Skeletal muscle tissue (tissue), 4 donors: ENCODE measurements around the gene CALHM3. TPM values are rescaled to one million over a fixed set of nuclear protein-coding genes. Genes with fewer than 3 reads are reported as not detected.

ENCODE experiments used
- H3K27ac ChIP-seq: one replicate; pipeline ENCODE4 v1.7.0; 2013; ENCODE audit warnings: mild to moderate bottlenecking, low read depth, low read length, inconsistent platforms
- H3K27me3 ChIP-seq, 3 donors: one replicate each; pipeline ENCODE4 v1.7.0; 2013; ENCODE audit warnings: low read length in 3 of 3; ENCODE audit not compliant: control insufficient read depth in 3 of 3, insufficient read depth in 3 of 3
- H3K36me3 ChIP-seq, 3 donors: one replicate each; pipeline ENCODE4 v1.7.0; 2013; ENCODE audit warnings: low read length in 3 of 3; ENCODE audit not compliant: control insufficient read depth in 3 of 3, insufficient read depth in 3 of 3
- H3K4me1 ChIP-seq, 3 donors: one replicate each; pipeline ENCODE4 v1.7.0; 2013; ENCODE audit warnings: low read length in 3 of 3, mild to moderate bottlenecking in 3 of 3; ENCODE audit not compliant: control insufficient read depth in 3 of 3, insufficient read depth in 3 of 3
- H3K4me3 ChIP-seq, 3 donors: one replicate each; pipeline ENCODE4 v1.7.0; 2013; ENCODE audit warnings: low read length in 3 of 3
- H3K9ac ChIP-seq, 3 donors: one replicate each; pipeline ENCODE4 v1.7.0; 2013; ENCODE audit warnings: low read length in 3 of 3, mild to moderate bottlenecking in 3 of 3, moderate library complexity in 2 of 3, low read depth in 1 of 3
- H3K9me3 ChIP-seq, 3 donors: one replicate each; pipeline ENCODE4 v1.7.0; 2013; ENCODE audit warnings: low read length in 3 of 3; ENCODE audit not compliant: control insufficient read depth in 3 of 3
- total RNA-seq: library from RNA; depleted of rRNA; stranded (reverse); fragments of >200 nt; gene quantifications from one replicate; pipeline ENCODE4 v1.2.3, GENCODE V29; 2014
- donor health status: Osteomylitis.

Gene CALHM3
- total RNA-seq, 1 donor from 2014 or later: not detected

- Histone ChIP-seq H3K9ac (no peak overlapping the region), H3K4me1 (peaks cover 0 to 3% (median under 1%) of the 10 kb centered on the region in 3 donors), H3K9me3 (no peaks in the 10 kb centered on the region), H3K36me3 (peaks cover 28 to 37% (median 36%) of the 10 kb centered on the region in 3 donors), H3K27ac (no peak overlapping the region), H3K27me3 (no peaks in the 10 kb centered on the region), H3K4me3 (no peak overlapping the region)
These were observed 49.4 kb downstream of the CALHM3 start for GRCh38 chr10:103429647-103430046.

GRCh38 chr10:103428989-103429643, 49.9 kb downstream of the CALHM3 start:
- no peak overlapping the region for H3K4me3 ChIP-seq
- H3K36me3 ChIP-seq: peaks cover 26 to 37% (median 36%) of the 10 kb centered on the region in 3 donors
- no peaks in the 10 kb centered on the region for H3K9me3 ChIP-seq
- no peaks in the 10 kb centered on the region for H3K27me3 ChIP-seq
- H3K27ac ChIP-seq: no peak overlapping the region
- no peaks in the 10 kb centered on the region for H3K4me1 ChIP-seq
- no peak overlapping the region for H3K9ac ChIP-seq

DNA sequence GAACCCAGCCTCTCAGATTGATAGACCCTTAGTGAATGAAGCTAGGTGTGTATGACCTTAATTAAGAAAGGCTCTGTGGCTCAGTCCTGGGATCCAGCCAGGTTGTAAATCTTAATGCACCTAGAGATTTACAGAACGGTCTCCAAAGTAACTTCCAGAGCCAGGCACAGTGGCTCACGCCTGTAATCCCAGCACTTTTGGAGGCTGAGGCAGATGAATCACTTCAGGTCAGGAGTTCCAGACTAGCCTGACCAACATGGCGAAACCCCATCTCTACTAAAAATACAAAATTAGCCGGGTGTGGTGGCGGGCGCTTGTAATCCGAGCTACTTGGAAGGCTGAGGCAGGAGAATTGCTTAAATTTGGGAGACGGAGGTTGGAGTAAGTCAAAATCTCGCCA, 51.2 kb downstream of the CALHM3 start:
- H3K9me3 ChIP-seq: no peaks in the 10 kb centered on the region
- H3K4me3 ChIP-seq: no peak overlapping the region
- no peaks in the 10 kb centered on the region for H3K27me3 ChIP-seq
- no peak overlapping the region for H3K27ac ChIP-seq
- no peak overlapping the region for H3K9ac ChIP-seq
- no peaks in the 10 kb centered on the region for H3K4me1 ChIP-seq
- peaks cover 36 to 46% (median 43%) of the 10 kb centered on the region in 3 donors for H3K36me3 ChIP-seq

GRCh38 chr10:103423748-103424147, 55.3 kb downstream of the CALHM3 start:
- no peaks in the 10 kb centered on the region for H3K4me1 ChIP-seq
- peaks cover 56 to 58% (median 57%) of the 10 kb centered on the region in 3 donors for H3K36me3 ChIP-seq
- no peak overlapping the region for H3K9ac ChIP-seq
- no peak overlapping the region for H3K4me3 ChIP-seq
- no peaks in the 10 kb centered on the region for H3K9me3 ChIP-seq
- no peaks in the 10 kb centered on the region for H3K27me3 ChIP-seq
- no peak overlapping the region for H3K27ac ChIP-seq

Other genes with a start within 250 kb of the CALHM3 start
- gene RPEL1, start 233.4 kb downstream of the CALHM3 start, total RNA-seq: not detected
- not detected for gene INA, start 202.1 kb downstream of the CALHM3 start, total RNA-seq
- 9.4 TPM for gene PCGF6, start 128.1 kb downstream of the CALHM3 start, total RNA-seq
- gene TAF5, start 111.3 kb downstream of the CALHM3 start, total RNA-seq: 3.7 TPM
- gene ATP5MK, start 82.8 kb downstream of the CALHM3 start, total RNA-seq: 292 TPM
- 24.5 TPM for gene PDCD11, start 82.6 kb downstream of the CALHM3 start, total RNA-seq
- gene CALHM2, start 26.9 kb downstream of the CALHM3 start, total RNA-seq: 4.7 TPM
- not detected for gene CALHM1, start 20.3 kb downstream of the CALHM3 start, total RNA-seq
- gene NEURL1, start 14.5 kb upstream of the CALHM3 start, total RNA-seq: 12.0 TPM